ENCODE measurements around the gene CREG2. TPM values are rescaled to one million over a fixed set of nuclear protein-coding genes. Genes with fewer than 3 reads are reported as not detected.

Gene CREG2
- total and polyA plus RNA-seq, 2 experiments from 2014 or later = 1.7 to 2.6 TPM

DNA sequence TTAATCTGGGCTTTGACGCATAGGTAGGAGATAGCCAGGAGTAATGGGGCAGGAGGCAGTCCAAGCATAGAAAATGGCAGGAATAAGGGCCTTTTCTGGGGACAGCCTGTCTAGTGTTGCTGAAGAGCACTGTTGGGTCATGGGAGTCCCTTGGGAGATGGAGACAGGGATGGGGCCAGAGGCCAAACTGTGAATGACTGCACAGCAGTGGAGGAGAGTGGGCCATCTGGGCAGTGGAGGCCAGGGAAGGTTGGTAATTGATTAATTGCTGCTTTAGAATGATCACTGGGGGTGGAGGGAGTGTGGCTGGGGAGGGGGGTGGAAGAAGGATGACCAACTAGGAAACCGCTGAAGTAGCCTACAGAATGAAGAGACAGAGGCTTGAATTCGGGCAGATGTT is 28.6 kb upstream of the CREG2 start (continued):
- no peak for TF ChIP-seq EZH2 (IDR thresholded peaks at IDR 0.05; ENCODE audit: low read depth, unreplicated experiment)
- no peak for TF ChIP-seq STAT1 (IDR thresholded peaks at IDR 0.05; ENCODE audit: unreplicated experiment)
- no peak for TF ChIP-seq POLR2AphosphoS5 (IDR thresholded peaks at IDR 0.05; ENCODE audit: low read depth)
- TF ChIP-seq CTCF (conservative IDR thresholded peaks at IDR 0.05; ENCODE audit: low read depth in 2 of 2) = no peak
- no peak for TF ChIP-seq CREB1 (CRISPR knock-in tag; IDR thresholded peaks at IDR 0.05; ENCODE audit: low read depth)

DNA sequence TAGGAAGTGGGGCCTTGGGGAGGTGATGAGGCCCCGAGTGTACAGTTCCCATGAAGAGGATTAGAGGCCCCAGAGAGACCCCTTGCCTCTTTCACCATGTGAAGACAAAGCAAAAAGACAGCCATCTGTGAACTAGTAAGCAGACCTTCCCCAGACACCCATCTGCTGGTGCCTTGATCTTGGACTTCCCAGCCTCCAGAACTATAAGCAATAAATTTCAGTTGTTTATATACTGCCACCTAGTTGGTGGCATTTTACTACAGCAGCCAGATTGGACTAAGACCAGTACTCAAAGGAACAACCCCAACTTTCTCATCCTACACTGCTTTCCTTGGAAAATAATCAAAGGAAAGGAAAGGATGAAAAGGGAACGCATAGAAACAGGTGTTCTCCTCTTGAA is 27.9 kb upstream of the CREG2 start:
- ATAC-seq = no peak
- H3K27me3 ChIP-seq (ENCODE audit: insufficient read depth) = no peaks in the 10 kb centered on the region
- no peaks in the 10 kb centered on the region for H3F3A ChIP-seq (replicated peaks; ENCODE audit: low read depth)
- H4K20me1 ChIP-seq (replicated peaks; ENCODE audit: insufficient read depth) = no peaks in the 10 kb centered on the region
- Mint-ChIP-seq H3K27ac (no peak overlapping the region), H3K36me3 (ENCODE audit: low read depth) (no peaks in the 10 kb centered on the region; the same call in 2 of the 3 replicates), H3K4me3 (no peak overlapping the region), H3K27me3 (ENCODE audit: insufficient read depth, low read depth, poor library complexity) (peaks cover 11% of the 10 kb centered on the region), H3K4me1 (peaks cover 9% of the 10 kb centered on the region; the same call in 2 of the 3 replicates), H3K9me3 (peaks cover 9% of the 10 kb centered on the region)
- H3K36me3 ChIP-seq (ENCODE audit: insufficient read depth) = no peaks in the 10 kb centered on the region
- no peak overlapping the region for H2AFZ ChIP-seq
- no peak overlapping the region for H3K27ac ChIP-seq (ENCODE audit: low read depth)
- H3K9me2 ChIP-seq (ENCODE audit: insufficient read depth) = peaks cover 5% of the 10 kb centered on the region; the same call in 1 of the 2 replicates
- H3K4me3 ChIP-seq = no peak overlapping the region
- no peak overlapping the region for H3K4me2 ChIP-seq
- no peak for DNase-seq (ENCODE audit: low spot score)
- no peaks in the 10 kb centered on the region for H3K4me1 ChIP-seq (ENCODE audit: insufficient read depth)
- no peaks in the 10 kb centered on the region for H3K79me2 ChIP-seq (replicated peaks; ENCODE audit: insufficient read depth)
- TF ChIP-seq POLR2AphosphoS5 (IDR thresholded peaks at IDR 0.05; ENCODE audit: low read depth) = no peak
- no peak for TF ChIP-seq ZNF331 (CRISPR knock-in tag; IDR thresholded peaks at IDR 0.05; ENCODE audit: low read depth)
- TF ChIP-seq STAT1 (IDR thresholded peaks at IDR 0.05; ENCODE audit: unreplicated experiment) = no peak
- TF ChIP-seq CTCF (conservative IDR thresholded peaks at IDR 0.05; ENCODE audit: low read depth in 2 of 2) = peak in 1 of 2 experiments; percentile 16; a peak in 2 of 4 replicates

GRCh38 chr2:101412092-101412694 is 24.9 kb upstream of the CREG2 start:
- Histone ChIP-seq H3K36me3 (ENCODE audit: insufficient read depth) (no peaks in the 10 kb centered on the region), H3K27me3 (ENCODE audit: insufficient read depth) (no peaks in the 10 kb centered on the region), H3K79me2 (replicated peaks; ENCODE audit: insufficient read depth) (no peaks in the 10 kb centered on the region), H3K4me2 (no peak overlapping the region), H2AFZ (no peak overlapping the region), H3K4me1 (ENCODE audit: insufficient read depth) (no peaks in the 10 kb centered on the region), H3K9me2 (ENCODE audit: insufficient read depth) (no peaks in the 10 kb centered on the region), H3K4me3 (no peak overlapping the region), H3F3A (replicated peaks; ENCODE audit: low read depth) (no peaks in the 10 kb centered on the region), H4K20me1 (replicated peaks; ENCODE audit: insufficient read depth) (no peaks in the 10 kb centered on the region), H3K27ac (ENCODE audit: low read depth) (no peak overlapping the region)
- Mint-ChIP-seq H3K36me3 (ENCODE audit: low read depth) (no peaks in the 10 kb centered on the region; the same call in 2 of the 3 replicates), H3K4me1 (peaks cover 9% of the 10 kb centered on the region; the same call in 2 of the 3 replicates), H3K27ac (no peak overlapping the region), H3K4me3 (no peak overlapping the region), H3K9me3 (peaks cover 9% of the 10 kb centered on the region), H3K27me3 (ENCODE audit: insufficient read depth, low read depth, poor library complexity) (peaks cover 13% of the 10 kb centered on the region)
- ATAC-seq (no peak), DNase-seq (ENCODE audit: low spot score) (no peak)
- TF ChIP-seq JUNB (IDR thresholded peaks at IDR 0.05; ENCODE audit: unreplicated experiment) (no peak), STAT1 (IDR thresholded peaks at IDR 0.05; ENCODE audit: unreplicated experiment) (no peak), CTCF (conservative IDR thresholded peaks at IDR 0.05; ENCODE audit: low read depth in 2 of 2) (no peak), EZH2 (IDR thresholded peaks at IDR 0.05; ENCODE audit: low read depth, unreplicated experiment) (no peak), ETS1 (IDR thresholded peaks at IDR 0.05) (no peak), ZNF331 (CRISPR knock-in tag; IDR thresholded peaks at IDR 0.05; ENCODE audit: low read depth) (no peak), CREB1 (CRISPR knock-in tag; IDR thresholded peaks at IDR 0.05; ENCODE audit: low read depth) (no peak)
- TF ChIP-seq, protein P1, sequence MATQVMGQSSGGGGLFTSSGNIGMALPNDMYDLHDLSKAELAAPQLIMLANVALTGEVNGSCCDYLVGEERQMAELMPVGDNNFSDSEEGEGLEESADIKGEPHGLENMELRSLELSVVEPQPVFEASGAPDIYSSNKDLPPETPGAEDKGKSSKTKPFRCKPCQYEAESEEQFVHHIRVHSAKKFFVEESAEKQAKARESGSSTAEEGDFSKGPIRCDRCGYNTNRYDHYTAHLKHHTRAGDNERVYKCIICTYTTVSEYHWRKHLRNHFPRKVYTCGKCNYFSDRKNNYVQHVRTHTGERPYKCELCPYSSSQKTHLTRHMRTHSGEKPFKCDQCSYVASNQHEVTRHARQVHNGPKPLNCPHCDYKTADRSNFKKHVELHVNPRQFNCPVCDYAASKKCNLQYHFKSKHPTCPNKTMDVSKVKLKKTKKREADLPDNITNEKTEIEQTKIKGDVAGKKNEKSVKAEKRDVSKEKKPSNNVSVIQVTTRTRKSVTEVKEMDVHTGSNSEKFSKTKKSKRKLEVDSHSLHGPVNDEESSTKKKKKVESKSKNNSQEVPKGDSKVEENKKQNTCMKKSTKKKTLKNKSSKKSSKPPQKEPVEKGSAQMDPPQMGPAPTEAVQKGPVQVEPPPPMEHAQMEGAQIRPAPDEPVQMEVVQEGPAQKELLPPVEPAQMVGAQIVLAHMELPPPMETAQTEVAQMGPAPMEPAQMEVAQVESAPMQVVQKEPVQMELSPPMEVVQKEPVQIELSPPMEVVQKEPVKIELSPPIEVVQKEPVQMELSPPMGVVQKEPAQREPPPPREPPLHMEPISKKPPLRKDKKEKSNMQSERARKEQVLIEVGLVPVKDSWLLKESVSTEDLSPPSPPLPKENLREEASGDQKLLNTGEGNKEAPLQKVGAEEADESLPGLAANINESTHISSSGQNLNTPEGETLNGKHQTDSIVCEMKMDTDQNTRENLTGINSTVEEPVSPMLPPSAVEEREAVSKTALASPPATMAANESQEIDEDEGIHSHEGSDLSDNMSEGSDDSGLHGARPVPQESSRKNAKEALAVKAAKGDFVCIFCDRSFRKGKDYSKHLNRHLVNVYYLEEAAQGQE (IDR thresholded peaks at IDR 0.05; ENCODE audit: unreplicated experiment) = no peak

Measured in GM23338 (cell line).